Measurements from ENCODE around the gene PARL.

Gene PARL

DNA sequence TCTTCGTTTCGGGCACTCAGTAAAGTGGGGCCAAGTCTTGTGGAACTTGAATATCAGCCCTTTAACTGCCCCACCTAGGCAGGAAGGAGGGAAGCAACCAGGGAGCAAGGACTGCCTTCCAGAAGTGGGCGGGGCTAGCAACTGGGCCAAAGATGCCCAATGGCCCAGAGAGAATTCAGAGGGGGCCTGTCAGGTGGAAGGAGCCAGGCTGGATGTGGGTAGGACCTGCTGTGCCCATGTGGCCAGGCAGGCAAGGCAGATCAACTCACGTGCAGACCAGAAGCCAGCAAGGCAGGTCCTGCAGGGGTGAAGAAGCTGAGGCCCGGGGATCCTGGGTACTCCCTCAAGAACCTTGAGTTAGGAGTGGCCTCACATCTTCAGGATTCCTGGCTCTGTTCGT, 64.8 kb downstream of the PARL start:
- H3K4ac ChIP-seq (ENCODE audit: low read length): no peak overlapping the region
- no peak overlapping the region for H2AFZ ChIP-seq (ENCODE audit: low read length)
- no peak overlapping the region for H3K23ac ChIP-seq (ENCODE audit: low read depth, low read length, poor library complexity)
- H3K79me1 ChIP-seq (ENCODE audit: low read depth, low read length): no peaks in the 10 kb centered on the region
- no CpG with 5 or more reads among the region's 6 CpGs for WGBS, 2 donors (ENCODE audit: extremely low coverage in 2 of 2, insufficient read length in 2 of 2, insufficient replicate concordance in 1 of 2)
- H3K14ac ChIP-seq (ENCODE audit: low read length): no peak overlapping the region
- H3K27ac ChIP-seq (replicated peaks; ENCODE audit: low read length): no peak overlapping the region
- H3K9me3 ChIP-seq (replicated peaks in 1 of 2; ENCODE audit: control insufficient read depth in 2 of 2, insufficient read depth in 1 of 2, low read depth in 1 of 2, low read length in 2 of 2): peaks cover 0 to 2% of the 10 kb centered on the region in 2 donors
- H2BK12ac ChIP-seq (ENCODE audit: low read length): no peak overlapping the region
- H3K4me2 ChIP-seq (ENCODE audit: insufficient read depth, low read length, poor library complexity, severe bottlenecking): no peak overlapping the region
- peak overlapping the region; percentile 46 for H2AK5ac ChIP-seq (ENCODE audit: low read depth, low read length)
- H3K36me3 ChIP-seq (replicated peaks in 1 of 2; ENCODE audit: control insufficient read depth in 2 of 2, insufficient read depth in 2 of 2, low read length in 2 of 2): peaks cover 0 to 28% of the 10 kb centered on the region in 2 donors
- no peak overlapping the region for H4K8ac ChIP-seq (ENCODE audit: low read depth, low read length)
- no peak overlapping the region for H2BK15ac ChIP-seq (ENCODE audit: low read length)
- no peak overlapping the region for H3K4me3 ChIP-seq (ENCODE audit: low read length in 2 of 2)
- no peak overlapping the region for H3K9ac ChIP-seq (ENCODE audit: low read depth, low read length, poor library complexity)
- no peak overlapping the region for H2BK5ac ChIP-seq (ENCODE audit: low read length)
- H2BK120ac ChIP-seq (ENCODE audit: low read depth, low read length): no peak overlapping the region
- H3K27me3 ChIP-seq (ENCODE audit: control insufficient read depth in 3 of 3, insufficient read depth in 3 of 3, low read depth in 1 of 3, low read length in 3 of 3): peaks cover 0 to 3% (median 0%) of the 10 kb centered on the region in 3 experiments
- no peak overlapping the region for H4K91ac ChIP-seq (ENCODE audit: low read depth, low read length, poor library complexity)
- no peak for DNase-seq (ENCODE audit: low spot score)
- H3K4me1 ChIP-seq (ENCODE audit: control insufficient read depth in 2 of 2, insufficient read depth in 1 of 2, low read depth in 1 of 2, low read length in 2 of 2): peaks cover 4 to 5% of the 10 kb centered on the region in 2 donors
- H3K18ac ChIP-seq (ENCODE audit: low read length): no peak overlapping the region

DNA sequence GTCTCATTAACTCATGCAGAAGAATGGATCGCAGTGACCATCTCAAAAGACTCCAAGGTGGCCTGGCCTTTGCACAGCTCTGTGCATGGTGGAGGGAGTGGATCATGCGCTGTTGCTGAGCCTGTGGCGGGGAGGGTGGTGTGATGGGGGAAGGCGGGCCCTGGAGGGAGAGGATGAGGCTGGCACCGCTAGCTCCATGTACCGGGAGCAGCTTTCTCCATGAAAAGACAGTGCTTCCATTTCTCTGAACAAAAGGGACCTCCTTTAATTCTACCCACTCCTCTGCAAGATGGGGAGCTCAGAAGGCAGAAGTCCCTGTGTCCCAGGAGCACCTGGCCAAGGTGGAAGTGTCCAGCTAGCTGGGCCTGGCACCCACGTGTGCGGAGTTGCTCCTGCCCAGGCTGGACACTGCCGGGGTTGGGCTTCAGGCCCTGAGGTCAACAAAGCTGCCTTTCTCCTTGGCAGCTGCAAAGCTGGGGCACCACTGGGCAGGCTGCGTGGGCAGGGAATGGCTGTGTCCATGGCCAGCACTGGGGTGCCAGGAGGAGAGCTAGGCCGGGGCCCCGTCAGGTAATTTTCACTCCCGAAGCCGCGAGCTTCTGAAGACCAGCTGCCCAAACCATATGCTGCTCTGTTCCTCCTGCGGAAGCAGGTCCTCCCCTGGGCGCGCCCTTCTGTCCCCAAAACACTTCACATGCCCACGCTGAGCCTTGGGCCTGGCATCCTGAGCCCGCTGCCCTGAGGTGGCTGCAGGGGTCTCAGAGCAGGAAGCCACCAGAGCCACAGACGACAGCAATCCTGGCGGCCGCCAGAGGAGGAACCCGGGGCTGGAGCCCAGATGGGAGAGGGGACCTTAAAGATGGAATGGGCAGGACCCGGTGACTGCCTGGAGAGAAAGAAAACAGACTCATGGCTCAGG, 65.7 kb downstream of the PARL start:
- peak overlapping the region; percentile 66 for H2BK5ac ChIP-seq (ENCODE audit: low read length)
- no peak overlapping the region for H3K27ac ChIP-seq (replicated peaks; ENCODE audit: low read length)
- H2AFZ ChIP-seq (ENCODE audit: low read length): no peak overlapping the region
- H3K27me3 ChIP-seq (ENCODE audit: control insufficient read depth in 3 of 3, insufficient read depth in 3 of 3, low read depth in 1 of 3, low read length in 3 of 3): peaks cover 0 to 3% (median 0%) of the 10 kb centered on the region in 3 experiments
- no peaks in the 10 kb centered on the region for H3K79me1 ChIP-seq (ENCODE audit: low read depth, low read length)
- no peak overlapping the region for H2BK12ac ChIP-seq (ENCODE audit: low read length)
- peaks cover 0 to 2% of the 10 kb centered on the region in 2 donors for H3K9me3 ChIP-seq (replicated peaks in 1 of 2; ENCODE audit: control insufficient read depth in 2 of 2, insufficient read depth in 1 of 2, low read depth in 1 of 2, low read length in 2 of 2)
- H3K36me3 ChIP-seq (replicated peaks in 1 of 2; ENCODE audit: control insufficient read depth in 2 of 2, insufficient read depth in 2 of 2, low read length in 2 of 2): peaks cover 0 to 32% of the 10 kb centered on the region in 2 donors
- no peak overlapping the region for H2BK15ac ChIP-seq (ENCODE audit: low read length)
- H3K4me3 ChIP-seq (ENCODE audit: low read length in 2 of 2): peak overlapping the region in 1 of 2 donors; percentile 24
- no peak overlapping the region for H3K14ac ChIP-seq (ENCODE audit: low read length)
- no peak for DNase-seq (ENCODE audit: low spot score)
- no peak overlapping the region for H3K9ac ChIP-seq (ENCODE audit: low read depth, low read length, poor library complexity)
- H4K91ac ChIP-seq (ENCODE audit: low read depth, low read length, poor library complexity): no peak overlapping the region
- H3K18ac ChIP-seq (ENCODE audit: low read length): peak overlapping the region; percentile 35
- WGBS, 2 donors (ENCODE audit: extremely low coverage in 2 of 2, insufficient read length in 2 of 2, insufficient replicate concordance in 1 of 2): no CpG with 5 or more reads among the region's 25 CpGs
- no peak overlapping the region for H4K8ac ChIP-seq (ENCODE audit: low read depth, low read length)
- peaks cover 3 to 5% of the 10 kb centered on the region in 2 donors for H3K4me1 ChIP-seq (ENCODE audit: control insufficient read depth in 2 of 2, insufficient read depth in 1 of 2, low read depth in 1 of 2, low read length in 2 of 2)
- no peak overlapping the region for H3K4ac ChIP-seq (ENCODE audit: low read length)
- no peak overlapping the region for H3K4me2 ChIP-seq (ENCODE audit: insufficient read depth, low read length, poor library complexity, severe bottlenecking)
- H2AK5ac ChIP-seq (ENCODE audit: low read depth, low read length): peak overlapping the region; percentile 46
- H3K23ac ChIP-seq (ENCODE audit: low read depth, low read length, poor library complexity): peak overlapping the region; percentile 89
- H2BK120ac ChIP-seq (ENCODE audit: low read depth, low read length): no peak overlapping the region

DNA sequence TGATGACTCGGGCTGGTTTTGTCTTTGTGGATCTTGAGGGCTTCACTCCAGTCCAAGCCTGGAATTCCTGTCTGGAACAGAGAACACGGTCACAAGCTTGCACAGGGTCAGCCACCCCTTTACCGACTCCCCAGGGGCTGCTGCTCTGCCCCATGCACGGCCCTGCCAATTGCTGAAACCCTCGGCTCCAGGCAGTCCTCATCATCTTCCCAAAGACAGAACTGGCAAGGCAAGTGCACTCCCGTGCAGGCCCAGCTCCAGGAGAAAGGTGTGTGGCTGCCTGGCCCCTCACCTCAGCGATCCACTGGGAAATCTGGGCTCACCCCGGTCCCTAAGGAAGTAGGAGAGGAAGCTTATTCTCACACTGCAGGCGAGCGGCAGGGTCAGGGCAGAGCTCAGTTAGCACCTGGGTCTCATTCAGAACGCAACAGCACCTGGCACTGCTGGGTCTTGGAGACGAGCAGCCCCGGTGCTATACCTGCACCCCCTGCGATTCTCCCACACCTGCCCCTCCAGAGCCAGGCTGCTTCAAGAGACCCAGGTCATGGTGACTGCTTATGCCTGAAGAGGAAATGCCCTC, 66.5 kb downstream of the PARL start:
- WGBS, 2 donors (ENCODE audit: extremely low coverage in 2 of 2, insufficient read length in 2 of 2, insufficient replicate concordance in 1 of 2): no CpG with 5 or more reads among the region's 14 CpGs
- H2BK120ac ChIP-seq (ENCODE audit: low read depth, low read length): no peak overlapping the region

DNA sequence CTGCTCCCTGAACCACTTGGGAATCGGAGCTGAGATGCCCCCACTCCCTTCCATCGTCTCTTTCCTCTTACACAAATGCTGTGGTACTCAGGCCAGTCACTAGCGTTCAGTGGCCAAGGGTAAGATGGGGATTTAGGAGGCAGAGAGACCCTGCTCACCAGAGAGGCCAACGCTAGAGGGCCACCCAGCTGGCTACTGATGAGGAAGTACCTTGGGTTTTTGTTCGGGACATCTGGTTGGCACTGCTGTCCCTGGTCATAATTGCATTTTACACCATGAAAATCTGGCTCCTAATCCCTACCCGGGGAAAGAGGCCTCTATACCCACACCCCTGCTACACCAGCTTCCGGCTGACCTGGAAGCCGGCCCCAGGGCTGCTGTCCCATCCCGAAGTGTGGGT, 67.0 kb downstream of the PARL start:
- H2BK15ac ChIP-seq (ENCODE audit: low read length): no peak overlapping the region
- peaks cover 0 to 41% of the 10 kb centered on the region in 2 donors for H3K36me3 ChIP-seq (replicated peaks in 1 of 2; ENCODE audit: control insufficient read depth in 2 of 2, insufficient read depth in 2 of 2, low read length in 2 of 2)
- peaks cover 0 to 4% of the 10 kb centered on the region in 2 donors for H3K4me1 ChIP-seq (ENCODE audit: control insufficient read depth in 2 of 2, insufficient read depth in 1 of 2, low read depth in 1 of 2, low read length in 2 of 2)
- H4K8ac ChIP-seq (ENCODE audit: low read depth, low read length): no peak overlapping the region
- H3K23ac ChIP-seq (ENCODE audit: low read depth, low read length, poor library complexity): peak overlapping the region; percentile 89
- no peak overlapping the region for H2AK5ac ChIP-seq (ENCODE audit: low read depth, low read length)
- H3K4me2 ChIP-seq (ENCODE audit: insufficient read depth, low read length, poor library complexity, severe bottlenecking): no peak overlapping the region
- no peak overlapping the region for H3K14ac ChIP-seq (ENCODE audit: low read length)
- no peak overlapping the region for H3K4ac ChIP-seq (ENCODE audit: low read length)
- H2BK120ac ChIP-seq (ENCODE audit: low read depth, low read length): no peak overlapping the region
- no peak overlapping the region for H3K9ac ChIP-seq (ENCODE audit: low read depth, low read length, poor library complexity)
- no peak overlapping the region for H3K27ac ChIP-seq (replicated peaks; ENCODE audit: low read length)
- WGBS, 2 donors (ENCODE audit: extremely low coverage in 2 of 2, insufficient read length in 2 of 2, insufficient replicate concordance in 1 of 2): no CpG with 5 or more reads among the region's 9 CpGs
- peaks cover 0 to 2% of the 10 kb centered on the region in 2 donors for H3K9me3 ChIP-seq (replicated peaks in 1 of 2; ENCODE audit: control insufficient read depth in 2 of 2, insufficient read depth in 1 of 2, low read depth in 1 of 2, low read length in 2 of 2)
- H4K91ac ChIP-seq (ENCODE audit: low read depth, low read length, poor library complexity): no peak overlapping the region
- no peak overlapping the region for H3K4me3 ChIP-seq (ENCODE audit: low read length in 2 of 2)
- H3K18ac ChIP-seq (ENCODE audit: low read length): no peak overlapping the region
- H3K79me1 ChIP-seq (ENCODE audit: low read depth, low read length): no peaks in the 10 kb centered on the region
- no peak overlapping the region for H2BK5ac ChIP-seq (ENCODE audit: low read length)
- H2AFZ ChIP-seq (ENCODE audit: low read length): no peak overlapping the region
- DNase-seq (ENCODE audit: low spot score): no peak
- H2BK12ac ChIP-seq (ENCODE audit: low read length): no peak overlapping the region
- H3K27me3 ChIP-seq (ENCODE audit: control insufficient read depth in 3 of 3, insufficient read depth in 3 of 3, low read depth in 1 of 3, low read length in 3 of 3): no peaks in the 10 kb centered on the region

More for the DNA sequence above, 66.5 kb downstream of the PARL start:
- H3K4ac ChIP-seq (ENCODE audit: low read length): no peak overlapping the region
- H3K4me1 ChIP-seq (ENCODE audit: control insufficient read depth in 2 of 2, insufficient read depth in 1 of 2, low read depth in 1 of 2, low read length in 2 of 2): peaks cover 0 to 5% of the 10 kb centered on the region in 2 donors
- no peak overlapping the region for H2AK5ac ChIP-seq (ENCODE audit: low read depth, low read length)
- H3K9ac ChIP-seq (ENCODE audit: low read depth, low read length, poor library complexity): no peak overlapping the region
- H2BK5ac ChIP-seq (ENCODE audit: low read length): no peak overlapping the region
- H2BK12ac ChIP-seq (ENCODE audit: low read length): no peak overlapping the region
- H3K14ac ChIP-seq (ENCODE audit: low read length): no peak overlapping the region
- peaks cover 0 to 2% of the 10 kb centered on the region in 2 donors for H3K9me3 ChIP-seq (replicated peaks in 1 of 2; ENCODE audit: control insufficient read depth in 2 of 2, insufficient read depth in 1 of 2, low read depth in 1 of 2, low read length in 2 of 2)
- peak overlapping the region; percentile 21 for H3K27ac ChIP-seq (replicated peaks; ENCODE audit: low read length)
- no peak overlapping the region for H2BK15ac ChIP-seq (ENCODE audit: low read length)
- H3K79me1 ChIP-seq (ENCODE audit: low read depth, low read length): no peaks in the 10 kb centered on the region
- DNase-seq (ENCODE audit: low spot score): no peak
- peak overlapping the region; percentile 37 for H3K23ac ChIP-seq (ENCODE audit: low read depth, low read length, poor library complexity)
- peaks cover 0 to 36% of the 10 kb centered on the region in 2 donors for H3K36me3 ChIP-seq (replicated peaks in 1 of 2; ENCODE audit: control insufficient read depth in 2 of 2, insufficient read depth in 2 of 2, low read length in 2 of 2)
- no peak overlapping the region for H4K91ac ChIP-seq (ENCODE audit: low read depth, low read length, poor library complexity)
- H3K18ac ChIP-seq (ENCODE audit: low read length): peak overlapping the region; percentile 67
- no peak overlapping the region for H2AFZ ChIP-seq (ENCODE audit: low read length)
- H4K8ac ChIP-seq (ENCODE audit: low read depth, low read length): no peak overlapping the region
- no peak overlapping the region for H3K4me2 ChIP-seq (ENCODE audit: insufficient read depth, low read length, poor library complexity, severe bottlenecking)
- H3K27me3 ChIP-seq (ENCODE audit: control insufficient read depth in 3 of 3, insufficient read depth in 3 of 3, low read depth in 1 of 3, low read length in 3 of 3): no peaks in the 10 kb centered on the region
- no peak overlapping the region for H3K4me3 ChIP-seq (ENCODE audit: low read length in 2 of 2)
